ENCODE measurements around the gene DSN1. TPM values are rescaled to one million over a fixed set of nuclear protein-coding genes. Genes with fewer than 3 reads are reported as not detected.
"Not testable (repeated sequence)": the region's sequence is repeated elsewhere in the genome, so short reads cannot be mapped to it uniquely, and the experiment has no call there.

Gene DSN1
- total and polyA plus RNA-seq, 4 donors: 3.5 to 14.6 (median 5.1) TPM

DNA sequence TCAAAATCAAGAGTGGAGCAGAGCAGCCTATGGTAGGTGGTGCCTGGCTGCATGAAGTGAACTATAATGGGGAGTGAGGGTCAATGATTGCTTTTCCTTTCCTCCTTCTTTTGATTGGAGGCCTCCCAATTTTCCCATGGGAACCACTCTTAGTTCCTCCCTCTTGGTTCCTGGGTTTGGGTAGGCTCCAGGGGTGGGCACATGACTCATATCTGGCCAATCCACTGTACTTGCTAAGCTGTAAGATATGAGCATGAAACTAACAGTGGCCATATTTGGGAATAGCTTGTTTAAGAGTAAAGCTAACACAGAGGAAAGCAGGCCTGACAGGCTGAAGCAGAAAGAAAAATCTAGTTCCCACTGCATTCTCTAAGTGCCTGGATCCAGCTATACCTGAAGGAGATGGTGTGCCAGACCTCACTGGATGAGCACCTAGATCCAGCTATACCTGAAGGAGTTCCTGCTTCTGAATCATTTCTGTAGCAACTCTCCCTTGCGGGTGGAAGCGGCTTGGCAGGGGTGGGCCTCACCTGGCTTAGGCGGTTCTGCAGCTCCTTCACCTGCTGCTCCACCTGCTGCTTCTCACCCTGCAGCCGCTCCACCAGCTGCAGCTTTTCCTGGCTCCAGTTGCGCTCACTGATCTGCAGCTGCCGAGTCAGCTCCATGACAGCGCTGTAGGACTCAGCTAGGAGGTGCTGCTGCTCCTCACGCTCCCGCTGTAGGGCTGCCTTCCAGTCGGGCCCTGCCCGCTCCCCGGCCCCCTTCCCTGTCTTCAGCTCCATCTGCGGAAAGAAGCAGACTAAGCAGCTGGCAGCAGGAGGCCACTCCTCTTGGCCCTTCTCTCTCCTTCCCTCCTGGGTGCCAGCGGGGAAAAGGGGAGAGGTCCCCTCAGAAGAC is 29.0 kb upstream of the DSN1 start (continued):
- TF ChIP-seq, protein P1, sequence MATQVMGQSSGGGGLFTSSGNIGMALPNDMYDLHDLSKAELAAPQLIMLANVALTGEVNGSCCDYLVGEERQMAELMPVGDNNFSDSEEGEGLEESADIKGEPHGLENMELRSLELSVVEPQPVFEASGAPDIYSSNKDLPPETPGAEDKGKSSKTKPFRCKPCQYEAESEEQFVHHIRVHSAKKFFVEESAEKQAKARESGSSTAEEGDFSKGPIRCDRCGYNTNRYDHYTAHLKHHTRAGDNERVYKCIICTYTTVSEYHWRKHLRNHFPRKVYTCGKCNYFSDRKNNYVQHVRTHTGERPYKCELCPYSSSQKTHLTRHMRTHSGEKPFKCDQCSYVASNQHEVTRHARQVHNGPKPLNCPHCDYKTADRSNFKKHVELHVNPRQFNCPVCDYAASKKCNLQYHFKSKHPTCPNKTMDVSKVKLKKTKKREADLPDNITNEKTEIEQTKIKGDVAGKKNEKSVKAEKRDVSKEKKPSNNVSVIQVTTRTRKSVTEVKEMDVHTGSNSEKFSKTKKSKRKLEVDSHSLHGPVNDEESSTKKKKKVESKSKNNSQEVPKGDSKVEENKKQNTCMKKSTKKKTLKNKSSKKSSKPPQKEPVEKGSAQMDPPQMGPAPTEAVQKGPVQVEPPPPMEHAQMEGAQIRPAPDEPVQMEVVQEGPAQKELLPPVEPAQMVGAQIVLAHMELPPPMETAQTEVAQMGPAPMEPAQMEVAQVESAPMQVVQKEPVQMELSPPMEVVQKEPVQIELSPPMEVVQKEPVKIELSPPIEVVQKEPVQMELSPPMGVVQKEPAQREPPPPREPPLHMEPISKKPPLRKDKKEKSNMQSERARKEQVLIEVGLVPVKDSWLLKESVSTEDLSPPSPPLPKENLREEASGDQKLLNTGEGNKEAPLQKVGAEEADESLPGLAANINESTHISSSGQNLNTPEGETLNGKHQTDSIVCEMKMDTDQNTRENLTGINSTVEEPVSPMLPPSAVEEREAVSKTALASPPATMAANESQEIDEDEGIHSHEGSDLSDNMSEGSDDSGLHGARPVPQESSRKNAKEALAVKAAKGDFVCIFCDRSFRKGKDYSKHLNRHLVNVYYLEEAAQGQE (IDR thresholded peaks at IDR 0.05): no peak

DNA sequence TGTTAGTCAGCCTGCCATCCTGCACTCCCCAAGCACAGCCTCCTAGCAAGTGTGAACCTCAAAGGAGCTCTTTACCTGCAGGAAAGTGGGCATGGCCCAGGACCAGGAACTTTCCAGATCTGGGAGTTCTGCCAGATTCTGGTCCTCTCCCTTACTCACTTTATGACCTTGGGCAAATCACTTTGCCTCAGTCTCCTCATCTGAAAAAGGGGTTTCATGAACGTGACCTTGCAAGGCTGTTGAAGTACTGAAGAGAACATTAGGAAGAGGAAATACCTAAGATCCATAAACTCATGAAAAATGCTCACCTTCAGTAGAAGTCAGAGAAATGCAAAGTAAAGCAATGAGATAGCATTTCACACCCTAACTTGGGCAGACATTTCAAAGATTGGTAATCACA is 26.8 kb upstream of the DSN1 start:
- Histone ChIP-seq H3K27ac (ENCODE audit: low read depth in 1 of 2, low read length in 2 of 2) (no peak overlapping the region), H3K4me1 (ENCODE audit: control insufficient read depth in 4 of 4, insufficient read depth in 4 of 4, low read length in 3 of 4) (no peaks in the 10 kb centered on the region), H3K4me3 (ENCODE audit: low read depth in 1 of 3, low read length in 3 of 3) (no peak overlapping the region), H3K9ac (ENCODE audit: low read depth in 1 of 2, low read length in 2 of 2) (no peak overlapping the region), H3K9me3 (ENCODE audit: control insufficient read depth in 4 of 4, low read length in 3 of 4) (no peaks in the 10 kb centered on the region), H3K27me3 (ENCODE audit: control insufficient read depth in 4 of 4, insufficient read depth in 4 of 4, low read length in 3 of 4) (no peaks in the 10 kb centered on the region), H3K36me3 (ENCODE audit: control insufficient read depth in 4 of 4, insufficient read depth in 3 of 4, low read depth in 1 of 4, low read length in 3 of 4) (peaks cover 0 to 26% (median 0%) of the 10 kb centered on the region in 4 donors)
- WGBS: 88% methylated on average over 1 of the region's 1 CpG
- TF ChIP-seq, protein P2, sequence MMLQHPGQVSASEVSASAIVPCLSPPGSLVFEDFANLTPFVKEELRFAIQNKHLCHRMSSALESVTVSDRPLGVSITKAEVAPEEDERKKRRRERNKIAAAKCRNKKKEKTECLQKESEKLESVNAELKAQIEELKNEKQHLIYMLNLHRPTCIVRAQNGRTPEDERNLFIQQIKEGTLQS (IDR thresholded peaks at IDR 0.05): no peak
- TF ChIP-seq, protein P1 (IDR thresholded peaks at IDR 0.05): no peak
- DNase-seq (ENCODE audit: low spot score): no peak

DNA sequence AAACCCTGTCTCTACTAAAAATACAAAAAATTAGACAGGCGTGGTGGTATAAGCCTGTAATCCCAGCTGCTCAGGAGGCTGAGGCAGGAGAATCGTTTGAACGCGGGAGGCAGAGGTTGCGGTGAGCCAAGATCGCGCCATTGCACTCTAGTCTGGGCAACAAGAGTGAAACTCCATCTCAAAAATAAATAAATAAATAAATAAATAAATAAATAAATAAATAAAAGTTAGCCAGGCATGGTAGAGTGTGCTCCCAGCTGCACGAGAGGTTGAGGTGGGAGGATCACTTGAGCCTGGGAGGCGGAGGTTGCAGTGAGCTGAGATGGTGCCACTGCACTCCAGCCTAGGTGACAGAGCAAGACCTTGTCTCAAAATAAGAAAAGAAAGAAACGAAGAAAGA is 25.8 kb upstream of the DSN1 start:
- H3K9me3 ChIP-seq (ENCODE audit: control insufficient read depth in 4 of 4, low read length in 3 of 4); H3K4me1 ChIP-seq (ENCODE audit: control insufficient read depth in 4 of 4, insufficient read depth in 4 of 4, low read length in 3 of 4); H3K27me3 ChIP-seq (ENCODE audit: control insufficient read depth in 4 of 4, insufficient read depth in 4 of 4, low read length in 3 of 4); H3K9ac ChIP-seq (ENCODE audit: low read depth in 1 of 2, low read length in 2 of 2); H3K27ac ChIP-seq (ENCODE audit: low read depth in 1 of 2, low read length in 2 of 2); H3K4me3 ChIP-seq (ENCODE audit: low read depth in 1 of 3, low read length in 3 of 3); DNase-seq (ENCODE audit: low spot score): not testable (repeated sequence)
- H3K36me3 ChIP-seq (ENCODE audit: control insufficient read depth in 4 of 4, insufficient read depth in 3 of 4, low read depth in 1 of 4, low read length in 3 of 4): peaks cover 0 to 24% (median 0%) of the 10 kb centered on the region in 4 donors
- WGBS: 95% methylated on average over 10 of the region's 10 CpGs

DNA sequence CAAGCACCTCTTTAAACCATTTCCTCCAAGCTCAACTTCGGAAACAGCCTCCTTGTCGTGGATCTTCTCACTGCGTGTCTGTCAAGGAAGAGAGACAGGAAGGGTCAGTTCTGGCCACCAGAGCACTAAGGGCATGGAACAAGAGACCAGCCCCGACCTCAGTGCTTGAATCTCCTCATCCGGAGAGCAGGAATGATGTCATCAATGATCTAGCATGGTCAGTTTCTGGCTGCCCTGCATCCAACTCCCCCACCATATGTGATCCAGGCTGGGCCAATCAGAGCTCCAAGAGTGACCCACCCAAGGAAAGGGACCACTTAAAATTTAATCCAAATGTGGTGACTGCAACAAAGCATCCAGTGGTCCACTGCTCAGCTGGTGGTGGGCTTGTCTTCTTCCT is 23.3 kb upstream of the DSN1 start:
- WGBS: 87% methylated on average over 5 of the region's 5 CpGs
- H3K9me3 ChIP-seq (ENCODE audit: control insufficient read depth in 4 of 4, low read length in 3 of 4): no peaks in the 10 kb centered on the region
- no peak for DNase-seq (ENCODE audit: low spot score)
- TF ChIP-seq JUND (IDR thresholded peaks at IDR 0.05) (no peak), TAF1 (conservative IDR thresholded peaks at IDR 0.05) (no peak), NR2F2 (IDR thresholded peaks at IDR 0.05) (no peak), SP1 (IDR thresholded peaks at IDR 0.05) (no peak), GABPA (IDR thresholded peaks at IDR 0.05 in 1 of 2, conservative IDR thresholded peaks at IDR 0.05 in 1 of 2) (no peak), EGR1 (IDR thresholded peaks at IDR 0.05; ENCODE audit: low read depth in 2 of 2) (no peak), FOXA2 (IDR thresholded peaks at IDR 0.05) (no peak), FOXA1 (IDR thresholded peaks at IDR 0.05) (no peak), HNF4G (IDR thresholded peaks at IDR 0.05) (no peak)
- TF ChIP-seq, protein P3, sequence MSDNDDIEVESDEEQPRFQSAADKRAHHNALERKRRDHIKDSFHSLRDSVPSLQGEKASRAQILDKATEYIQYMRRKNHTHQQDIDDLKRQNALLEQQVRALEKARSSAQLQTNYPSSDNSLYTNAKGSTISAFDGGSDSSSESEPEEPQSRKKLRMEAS (IDR thresholded peaks at IDR 0.05): no peak
- TF ChIP-seq, protein P2 (IDR thresholded peaks at IDR 0.05): no peak
- TF ChIP-seq, protein P1 (IDR thresholded peaks at IDR 0.05): no peak
- no peaks in the 10 kb centered on the region for H3K27me3 ChIP-seq (ENCODE audit: control insufficient read depth in 4 of 4, insufficient read depth in 4 of 4, low read length in 3 of 4)
- no peak overlapping the region for H3K9ac ChIP-seq (ENCODE audit: low read depth in 1 of 2, low read length in 2 of 2)
- no peak overlapping the region for H3K27ac ChIP-seq (ENCODE audit: low read depth in 1 of 2, low read length in 2 of 2)
- H3K4me1 ChIP-seq (ENCODE audit: control insufficient read depth in 4 of 4, insufficient read depth in 4 of 4, low read length in 3 of 4): no peaks in the 10 kb centered on the region
- peaks cover 0 to 17% (median under 1%) of the 10 kb centered on the region in 4 donors for H3K36me3 ChIP-seq (ENCODE audit: control insufficient read depth in 4 of 4, insufficient read depth in 3 of 4, low read depth in 1 of 4, low read length in 3 of 4)
- H3K4me3 ChIP-seq (ENCODE audit: low read depth in 1 of 3, low read length in 3 of 3): no peak overlapping the region
